H9 (cell line): ENCODE measurements around the gene KCNA5. TPM values are rescaled to one million over a fixed set of nuclear protein-coding genes. Genes with fewer than 3 reads are reported as not detected.

Source experiments
- DNase-seq: peaks from one replicate; pipeline ENCODE4 v3.0.0-alpha.2; 2017
- H2AFZ ChIP-seq: one replicate; pipeline ENCODE4 v1.6.1; 2013; ENCODE audit warnings: mild to moderate bottlenecking, low read length, control low read depth, moderate library complexity
- H2AK5ac ChIP-seq: 2 replicates; pipeline ENCODE4 v1.6.1; 2013; ENCODE audit warnings: low read length, control low read depth, mixed read lengths; ENCODE audit not compliant: insufficient read length
- H2BK120ac ChIP-seq: one replicate; pipeline ENCODE4 v1.6.1; 2013; ENCODE audit warnings: low read depth, mild to moderate bottlenecking, low read length, control low read depth, inconsistent platforms; ENCODE audit not compliant: poor library complexity, severe bottlenecking
- H2BK12ac ChIP-seq: 2 replicates; pipeline ENCODE4 v1.6.1; 2013; ENCODE audit warnings: low read length, control low read depth, mixed read lengths, low read depth; ENCODE audit not compliant: insufficient read length
- H2BK15ac ChIP-seq: 2 replicates; pipeline ENCODE4 v1.6.1; 2013; ENCODE audit warnings: low read depth, low read length, control low read depth
- H2BK20ac ChIP-seq: one replicate; pipeline ENCODE4 v1.6.1; 2013; ENCODE audit warnings: low read depth, mild to moderate bottlenecking, low read length, control low read depth, inconsistent platforms; ENCODE audit not compliant: poor library complexity, severe bottlenecking
- H2BK5ac ChIP-seq: 2 replicates; pipeline ENCODE4 v1.6.1; 2013; ENCODE audit warnings: low read length, control low read depth, mixed read lengths; ENCODE audit not compliant: insufficient read length
- H3K14ac ChIP-seq: 2 replicates; pipeline ENCODE4 v1.6.1; 2013; ENCODE audit warnings: low read length, control low read depth; ENCODE audit not compliant: insufficient read depth
- H3K18ac ChIP-seq: 2 replicates; pipeline ENCODE4 v1.6.1; 2013; ENCODE audit warnings: low read depth, mild to moderate bottlenecking, mixed read lengths, low read length, control low read depth; ENCODE audit not compliant: insufficient read length
- H3K23ac ChIP-seq: 2 replicates; pipeline ENCODE4 v1.6.1; 2013; ENCODE audit warnings: low read length, control low read depth, mixed read lengths, low read depth; ENCODE audit not compliant: insufficient read length
- H3K23me2 ChIP-seq: 2 replicates; pipeline ENCODE4 v1.6.1; 2013; ENCODE audit warnings: low read depth, mild to moderate bottlenecking, mixed read lengths, low read length, control low read depth; ENCODE audit not compliant: insufficient read length, poor library complexity, severe bottlenecking
- H3K27ac ChIP-seq: 2 replicates; pipeline ENCODE4 v1.5.1; 2013; ENCODE audit warnings: low read length, control low read depth, mixed read lengths, low read depth; ENCODE audit not compliant: insufficient read length
- H3K27me3 ChIP-seq: 2 replicates; pipeline ENCODE4 v1.6.1; 2013; ENCODE audit warnings: low read length, control low read depth, inconsistent platforms; ENCODE audit not compliant: insufficient read depth
- H3K4ac ChIP-seq: 2 replicates; pipeline ENCODE4 v1.6.1; 2013; ENCODE audit warnings: low read depth, mild to moderate bottlenecking, control low read depth, inconsistent platforms, low read length, moderate library complexity
- H3K4me1 ChIP-seq: 2 replicates; pipeline ENCODE4 v1.6.1; 2013; ENCODE audit warnings: low read length, control low read depth, inconsistent platforms; ENCODE audit not compliant: insufficient read depth
- H3K4me2 ChIP-seq: 2 replicates; pipeline ENCODE4 v1.6.1; 2013; ENCODE audit warnings: low read length, control low read depth, mixed read lengths; ENCODE audit not compliant: insufficient read length, insufficient read depth
- H3K56ac ChIP-seq: 2 replicates; pipeline ENCODE4 v1.6.1; 2013; ENCODE audit warnings: low read depth, mild to moderate bottlenecking, mixed read lengths, low read length, control low read depth; ENCODE audit not compliant: insufficient read length
- H3K79me1 ChIP-seq: 2 replicates; pipeline ENCODE4 v1.6.1; 2013; ENCODE audit warnings: low read depth, mild to moderate bottlenecking, moderate library complexity, low read length, control low read depth, inconsistent platforms; ENCODE audit not compliant: insufficient read depth, poor library complexity, severe bottlenecking
- H3K79me2 ChIP-seq: 2 replicates; pipeline ENCODE4 v1.6.1; 2013; ENCODE audit warnings: low read length, control low read depth, inconsistent platforms; ENCODE audit not compliant: insufficient read depth
- H3K9ac ChIP-seq: 2 replicates; pipeline ENCODE4 v1.6.1; 2013; ENCODE audit warnings: low read length, control low read depth, mixed read lengths; ENCODE audit not compliant: insufficient read length; ENCODE audit errors: extremely low read depth
- H3K9me3 ChIP-seq: one replicate; pipeline ENCODE4 v1.6.1; 2013; ENCODE audit warnings: low read depth, low read length, inconsistent platforms; ENCODE audit not compliant: control insufficient read depth
- H3T11ph ChIP-seq: one replicate; pipeline ENCODE4 v1.6.1; 2013; ENCODE audit warnings: mild to moderate bottlenecking, low read length, control low read depth, inconsistent platforms
- H4K20me1 ChIP-seq: one replicate; pipeline ENCODE4 v1.6.1; 2013; ENCODE audit not compliant: control insufficient read depth, insufficient read length, insufficient read depth
- H4K5ac ChIP-seq: 2 replicates; pipeline ENCODE4 v1.6.1; 2013; ENCODE audit warnings: low read depth, mild to moderate bottlenecking, mixed read lengths, low read length, control low read depth; ENCODE audit not compliant: insufficient read length
- H4K8ac ChIP-seq: replicated peaks from 2 replicates; pipeline ENCODE4 v1.6.1; 2013; ENCODE audit warnings: low read length, control low read depth, mixed read lengths, low read depth; ENCODE audit not compliant: insufficient read length
- H4K91ac ChIP-seq: 2 replicates; pipeline ENCODE4 v1.6.1; 2013; ENCODE audit warnings: low read depth, mild to moderate bottlenecking, moderate library complexity, mixed read lengths, low read length, control low read depth; ENCODE audit not compliant: insufficient read length
- H3K27ac Mint-ChIP-seq, 3 experiments: 2 replicates in 2 of 3; 3 replicates in 1 of 3; pipeline ENCODE4 v1.8.0; 2020 to 2021; ENCODE audit warnings: mixed read lengths in 3 of 3, mild to moderate bottlenecking in 1 of 3, moderate library complexity in 1 of 3
- H3K27me3 Mint-ChIP-seq: 2 replicates; pipeline ENCODE4 v1.8.0; 2021; ENCODE audit warnings: low read depth, mild to moderate bottlenecking, moderate library complexity, mixed read lengths
- H3K36me3 Mint-ChIP-seq, 3 experiments: 2 replicates in 2 of 3; 3 replicates in 1 of 3; pipeline ENCODE4 v1.8.0; 2020 to 2021; ENCODE audit warnings: low read depth in 3 of 3, mixed read lengths in 3 of 3; ENCODE audit not compliant: insufficient read depth in 1 of 3
- H3K4me1 Mint-ChIP-seq, 2 experiments: 2 replicates each; pipeline ENCODE4 v1.8.0; 2020; ENCODE audit warnings: mixed read lengths in 2 of 2
- H3K4me3 Mint-ChIP-seq, 2 experiments: 2 replicates in 1 of 2; 3 replicates in 1 of 2; pipeline ENCODE4 v1.8.0; 2020 to 2021; ENCODE audit warnings: mild to moderate bottlenecking in 2 of 2, mixed read lengths in 2 of 2, moderate library complexity in 1 of 2
- H3K9me3 Mint-ChIP-seq, 2 experiments: 2 replicates in 1 of 2; 3 replicates in 1 of 2; pipeline ENCODE4 v1.8.0; 2020; ENCODE audit warnings: mild to moderate bottlenecking in 2 of 2, mixed read lengths in 2 of 2, moderate library complexity in 1 of 2
- WGBS: extraction: QIAGEN DNeasy Blood & Tissue Kit; methylation state at CpG from one replicate; pipeline ENCODE4 v1.1.7; 2013; ENCODE audit warnings: missing lambda C conversion rate, low lambda C conversion rate, mixed read lengths; ENCODE audit not compliant: insufficient read length; ENCODE audit errors: extremely low coverage; 5-methylcytosine and 5-hydroxymethylcytosine counted together
- total RNA-seq: library from RNA; stranded (reverse); gene quantifications from 2 replicates; pipeline ENCODE4 v1.2.1, GENCODE V29; 2021
- TF ChIP-seq, protein P1 (sequence below): fragments of 200-600 bp; sonication (generic); conservative IDR thresholded peaks from 3 replicates; pipeline ENCODE4 v1.8.0; 2021; ENCODE audit warnings: antibody characterized with exemption, mild to moderate bottlenecking

KCNA5 gene
- total RNA-seq, 1 experiment from 2014 or later = 0.22 TPM

DNA sequence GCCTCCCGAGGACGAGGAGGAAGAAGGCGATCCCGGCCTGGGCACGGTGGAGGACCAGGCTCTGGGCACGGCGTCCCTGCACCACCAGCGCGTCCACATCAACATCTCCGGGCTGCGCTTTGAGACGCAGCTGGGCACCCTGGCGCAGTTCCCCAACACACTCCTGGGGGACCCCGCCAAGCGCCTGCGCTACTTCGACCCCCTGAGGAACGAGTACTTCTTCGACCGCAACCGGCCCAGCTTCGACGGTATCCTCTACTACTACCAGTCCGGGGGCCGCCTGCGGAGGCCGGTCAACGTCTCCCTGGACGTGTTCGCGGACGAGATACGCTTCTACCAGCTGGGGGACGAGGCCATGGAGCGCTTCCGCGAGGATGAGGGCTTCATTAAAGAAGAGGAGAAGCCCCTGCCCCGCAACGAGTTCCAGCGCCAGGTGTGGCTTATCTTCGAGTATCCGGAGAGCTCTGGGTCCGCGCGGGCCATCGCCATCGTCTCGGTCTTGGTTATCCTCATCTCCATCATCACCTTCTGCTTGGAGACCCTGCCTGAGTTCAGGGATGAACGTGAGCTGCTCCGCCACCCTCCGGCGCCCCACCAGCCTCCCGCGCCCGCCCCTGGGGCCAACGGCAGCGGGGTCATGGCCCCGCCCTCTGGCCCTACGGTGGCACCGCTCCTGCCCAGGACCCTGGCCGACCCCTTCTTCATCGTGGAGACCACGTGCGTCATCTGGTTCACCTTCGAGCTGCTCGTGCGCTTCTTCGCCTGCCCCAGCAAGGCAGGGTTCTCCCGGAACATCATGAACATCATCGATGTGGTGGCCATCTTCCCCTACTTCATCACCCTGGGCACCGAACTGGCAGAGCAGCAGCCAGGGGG is 979 bp downstream of the KCNA5 start:
- Histone ChIP-seq H2AFZ (no peak overlapping the region), H3K18ac (no peak overlapping the region), H3K4ac (no peak overlapping the region), H3K9ac (no peak overlapping the region), H4K5ac (no peak overlapping the region), H3K79me1 (no peaks in the 10 kb centered on the region), H4K8ac (no peak overlapping the region), H3K14ac (no peak overlapping the region), H3K27ac (no peak overlapping the region), H3K56ac (no peak overlapping the region), H2AK5ac (no peak overlapping the region), H3K9me3 (no peaks in the 10 kb centered on the region), H2BK15ac (no peak overlapping the region), H2BK20ac (no peak overlapping the region), H3T11ph (no peak overlapping the region), H2BK5ac (no peak overlapping the region), H3K79me2 (no peaks in the 10 kb centered on the region), H4K20me1 (no peaks in the 10 kb centered on the region), H3K23me2 (no peaks in the 10 kb centered on the region), H4K91ac (no peak overlapping the region), H3K4me2 (peak overlapping the region; percentile 51), H3K4me1 (no peaks in the 10 kb centered on the region; the same call in 1 of the 2 replicates), H2BK120ac (no peak overlapping the region), H3K27me3 (peaks cover 26% of the 10 kb centered on the region), H3K23ac (no peak overlapping the region), H2BK12ac (no peak overlapping the region)
- Mint-ChIP-seq H3K9me3 (peaks cover 7% of the 10 kb centered on the region in 2 experiments; a peak in 4 of 5 replicates), H3K36me3 (peaks cover 0 to 7% (median 6%) of the 10 kb centered on the region in 3 experiments; a peak in 4 of 7 replicates), H3K4me1 (peaks cover 19 to 44% of the 10 kb centered on the region in 2 experiments), H3K27me3 (peaks cover 83% of the 10 kb centered on the region), H3K27ac (no peak overlapping the region; a peak in 1 of 7 replicates), H3K4me3 (peak overlapping the region; percentile 37 to 62; a peak in 4 of 5 replicates)
- TF ChIP-seq, protein P1, sequence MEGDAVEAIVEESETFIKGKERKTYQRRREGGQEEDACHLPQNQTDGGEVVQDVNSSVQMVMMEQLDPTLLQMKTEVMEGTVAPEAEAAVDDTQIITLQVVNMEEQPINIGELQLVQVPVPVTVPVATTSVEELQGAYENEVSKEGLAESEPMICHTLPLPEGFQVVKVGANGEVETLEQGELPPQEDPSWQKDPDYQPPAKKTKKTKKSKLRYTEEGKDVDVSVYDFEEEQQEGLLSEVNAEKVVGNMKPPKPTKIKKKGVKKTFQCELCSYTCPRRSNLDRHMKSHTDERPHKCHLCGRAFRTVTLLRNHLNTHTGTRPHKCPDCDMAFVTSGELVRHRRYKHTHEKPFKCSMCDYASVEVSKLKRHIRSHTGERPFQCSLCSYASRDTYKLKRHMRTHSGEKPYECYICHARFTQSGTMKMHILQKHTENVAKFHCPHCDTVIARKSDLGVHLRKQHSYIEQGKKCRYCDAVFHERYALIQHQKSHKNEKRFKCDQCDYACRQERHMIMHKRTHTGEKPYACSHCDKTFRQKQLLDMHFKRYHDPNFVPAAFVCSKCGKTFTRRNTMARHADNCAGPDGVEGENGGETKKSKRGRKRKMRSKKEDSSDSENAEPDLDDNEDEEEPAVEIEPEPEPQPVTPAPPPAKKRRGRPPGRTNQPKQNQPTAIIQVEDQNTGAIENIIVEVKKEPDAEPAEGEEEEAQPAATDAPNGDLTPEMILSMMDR = no peak
- no CpG with 5 or more reads among the region's 71 CpGs for WGBS
- DNase-seq = no peak
